ENCODE data around the gene FARS2.

- no peak for TF ChIP-seq GATA2 (IDR thresholded peaks at IDR 0.05; ENCODE audit: low read depth, low read length)
- no peak for TF ChIP-seq GATA3 (IDR thresholded peaks at IDR 0.05; ENCODE audit: low read depth, low read length)
Measured at GRCh38 chr6:5781019-5781418, 519.7 kb downstream of the FARS2 start.
